GM12873 (cell line): Measurements from ENCODE around the gene ZP1.

Experiments
- TF ChIP-seq, protein P1 (sequence below): IDR thresholded peaks from 2 replicates; pipeline ENCODE4 v1.5.1; 2012; ENCODE audit warnings: low read depth, mild to moderate bottlenecking, moderate library complexity, low read length, control low read depth; ENCODE audit not compliant: insufficient read depth; ENCODE audit errors: missing control alignments

The ZP1 gene

DNA sequence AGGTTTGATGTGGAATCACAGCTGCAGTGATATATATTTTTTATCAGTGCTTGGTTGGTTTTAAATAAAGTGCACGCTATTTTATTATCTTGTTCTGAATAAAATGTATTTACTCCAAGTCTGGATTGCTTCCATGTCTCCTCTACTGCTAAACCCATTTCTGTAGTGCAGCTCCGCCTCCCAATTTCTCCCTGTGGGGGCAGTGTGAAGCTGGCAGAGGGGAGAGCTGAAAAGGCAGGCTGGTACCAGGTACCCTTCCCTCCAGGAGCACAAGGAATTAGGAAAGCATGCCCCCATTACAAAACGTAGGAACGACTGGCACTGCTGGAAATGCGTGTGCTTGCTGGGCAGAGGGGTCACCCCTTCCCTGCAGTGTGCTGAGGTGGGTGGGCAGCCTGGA lies 56.0 kb downstream of the ZP1 start:
- TF ChIP-seq, protein P1, sequence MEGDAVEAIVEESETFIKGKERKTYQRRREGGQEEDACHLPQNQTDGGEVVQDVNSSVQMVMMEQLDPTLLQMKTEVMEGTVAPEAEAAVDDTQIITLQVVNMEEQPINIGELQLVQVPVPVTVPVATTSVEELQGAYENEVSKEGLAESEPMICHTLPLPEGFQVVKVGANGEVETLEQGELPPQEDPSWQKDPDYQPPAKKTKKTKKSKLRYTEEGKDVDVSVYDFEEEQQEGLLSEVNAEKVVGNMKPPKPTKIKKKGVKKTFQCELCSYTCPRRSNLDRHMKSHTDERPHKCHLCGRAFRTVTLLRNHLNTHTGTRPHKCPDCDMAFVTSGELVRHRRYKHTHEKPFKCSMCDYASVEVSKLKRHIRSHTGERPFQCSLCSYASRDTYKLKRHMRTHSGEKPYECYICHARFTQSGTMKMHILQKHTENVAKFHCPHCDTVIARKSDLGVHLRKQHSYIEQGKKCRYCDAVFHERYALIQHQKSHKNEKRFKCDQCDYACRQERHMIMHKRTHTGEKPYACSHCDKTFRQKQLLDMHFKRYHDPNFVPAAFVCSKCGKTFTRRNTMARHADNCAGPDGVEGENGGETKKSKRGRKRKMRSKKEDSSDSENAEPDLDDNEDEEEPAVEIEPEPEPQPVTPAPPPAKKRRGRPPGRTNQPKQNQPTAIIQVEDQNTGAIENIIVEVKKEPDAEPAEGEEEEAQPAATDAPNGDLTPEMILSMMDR = no peak

DNA sequence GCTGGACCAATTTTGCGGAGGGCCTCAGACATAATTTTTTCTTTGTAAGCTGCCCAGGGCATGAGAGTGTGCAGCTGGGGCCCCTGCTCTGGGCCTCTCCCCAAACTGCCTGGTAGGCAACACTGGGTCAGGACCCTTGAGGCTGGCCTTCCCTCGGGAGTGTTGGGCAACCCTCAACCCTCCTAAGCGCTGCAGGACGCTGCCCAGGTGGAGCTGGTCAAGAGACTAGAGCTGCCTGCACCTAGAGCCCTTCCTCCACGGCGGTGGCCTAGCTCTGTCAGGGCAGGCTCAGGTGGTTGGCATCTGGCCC lies 56.4 kb downstream of the ZP1 start:
- TF ChIP-seq, protein P1 = no peak

DNA sequence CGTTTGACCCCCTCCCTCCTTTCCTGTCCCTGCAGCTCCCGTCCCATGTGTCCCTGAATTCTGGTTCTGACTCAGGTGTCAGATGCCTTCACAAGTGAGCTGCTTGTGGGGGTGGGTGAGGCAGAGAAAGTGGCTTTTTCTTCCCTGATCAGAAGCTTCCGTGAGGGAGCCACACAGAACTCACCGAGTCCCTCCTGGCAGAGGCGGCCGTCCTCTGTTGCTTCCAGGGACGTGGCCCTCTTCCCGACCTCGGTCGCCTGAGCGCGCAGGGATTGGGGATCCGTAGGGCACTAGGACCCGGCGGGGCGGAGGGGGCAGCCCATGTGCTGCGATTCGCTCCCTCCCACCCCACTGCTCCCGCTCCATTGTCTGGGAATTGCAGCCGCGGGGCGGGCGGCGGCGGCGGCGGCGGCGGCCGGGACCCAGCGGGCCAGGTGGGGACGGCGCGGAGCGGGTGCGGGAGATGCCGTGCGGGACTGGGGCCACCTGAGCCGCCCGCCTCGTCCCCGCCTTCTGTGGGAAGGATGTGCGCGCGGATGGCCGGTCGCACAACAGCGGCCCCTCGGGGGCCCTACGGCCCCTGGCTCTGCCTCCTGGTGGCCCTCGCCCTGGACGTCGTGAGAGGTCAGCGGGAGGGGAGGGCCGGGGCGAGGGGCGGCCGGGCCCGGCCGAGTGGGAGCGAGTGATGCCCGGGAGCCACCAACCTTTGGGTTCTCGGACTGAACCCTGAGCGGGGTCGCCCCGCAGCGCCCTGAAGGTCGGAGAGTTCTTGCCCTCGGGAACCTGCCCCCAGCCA lies 57.0 kb downstream of the ZP1 start, which contains the start of gene TMEM132A:
Gene TMEM132A (plus strand): TSS at position 351 of the 796 bp plus-strand sequence. CDS start 174 bp downstream, at position 525.
- TF ChIP-seq, protein P1 = no peak
